ENCODE results near the gene CGREF1.

Gene CGREF1

DNA sequence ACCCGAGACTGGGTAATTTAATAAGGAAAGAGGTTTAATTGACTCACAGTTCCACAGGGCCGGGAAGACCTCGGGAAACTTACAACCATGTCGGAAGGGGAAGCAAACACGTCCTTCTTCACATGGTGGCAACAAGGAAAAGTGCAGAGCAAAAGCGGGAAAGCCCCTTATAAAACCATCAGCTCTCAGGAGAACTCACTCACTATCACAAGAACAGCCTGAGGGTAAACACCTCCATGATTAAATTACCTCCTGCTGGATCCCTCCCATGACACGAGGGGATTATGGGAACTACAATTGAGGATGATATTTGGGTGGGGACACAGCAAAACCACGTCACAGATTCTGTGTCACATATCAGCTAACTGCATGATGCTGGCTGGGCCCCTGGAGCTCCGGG is 41.3 kb upstream of the CGREF1 start:
- H3K27me3 ChIP-seq (ENCODE audit: insufficient read depth, low read length, poor library complexity), result peaks cover 3% of the 10 kb centered on the region
- no peaks in the 10 kb centered on the region for H4K20me1 ChIP-seq (ENCODE audit: insufficient read depth, low read length)
- ATAC-seq (ENCODE audit: insufficient read depth, low read depth), result no peak
- DNase-seq, result no peak
- H3K36me3 ChIP-seq (ENCODE audit: insufficient read depth, low read length), result no peaks in the 10 kb centered on the region
- no peak overlapping the region for H3K4me2 ChIP-seq (ENCODE audit: insufficient read depth, low read length)
- no peak overlapping the region for H3K27ac ChIP-seq (ENCODE audit: low read length)
- no peaks in the 10 kb centered on the region for H3K4me1 ChIP-seq (ENCODE audit: insufficient read depth, low read length)
- no peak overlapping the region for H2AFZ ChIP-seq (ENCODE audit: low read depth, low read length)
- H3K4me3 ChIP-seq (ENCODE audit: low read depth in 1 of 2, low read length in 2 of 2), result no peak overlapping the region
- no peak for TF ChIP-seq EZH2 (IDR thresholded peaks at IDR 0.05; ENCODE audit: borderline replicate concordance, low read depth, low read length, severe bottlenecking)
- TF ChIP-seq, protein P1, sequence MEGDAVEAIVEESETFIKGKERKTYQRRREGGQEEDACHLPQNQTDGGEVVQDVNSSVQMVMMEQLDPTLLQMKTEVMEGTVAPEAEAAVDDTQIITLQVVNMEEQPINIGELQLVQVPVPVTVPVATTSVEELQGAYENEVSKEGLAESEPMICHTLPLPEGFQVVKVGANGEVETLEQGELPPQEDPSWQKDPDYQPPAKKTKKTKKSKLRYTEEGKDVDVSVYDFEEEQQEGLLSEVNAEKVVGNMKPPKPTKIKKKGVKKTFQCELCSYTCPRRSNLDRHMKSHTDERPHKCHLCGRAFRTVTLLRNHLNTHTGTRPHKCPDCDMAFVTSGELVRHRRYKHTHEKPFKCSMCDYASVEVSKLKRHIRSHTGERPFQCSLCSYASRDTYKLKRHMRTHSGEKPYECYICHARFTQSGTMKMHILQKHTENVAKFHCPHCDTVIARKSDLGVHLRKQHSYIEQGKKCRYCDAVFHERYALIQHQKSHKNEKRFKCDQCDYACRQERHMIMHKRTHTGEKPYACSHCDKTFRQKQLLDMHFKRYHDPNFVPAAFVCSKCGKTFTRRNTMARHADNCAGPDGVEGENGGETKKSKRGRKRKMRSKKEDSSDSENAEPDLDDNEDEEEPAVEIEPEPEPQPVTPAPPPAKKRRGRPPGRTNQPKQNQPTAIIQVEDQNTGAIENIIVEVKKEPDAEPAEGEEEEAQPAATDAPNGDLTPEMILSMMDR (IDR thresholded peaks at IDR 0.05; ENCODE audit: borderline replicate concordance, extremely low read depth, low read length, poor library complexity, severe bottlenecking), result no peak
- H3K9ac ChIP-seq (ENCODE audit: low read depth, low read length), result no peak overlapping the region
- no peaks in the 10 kb centered on the region for H3K9me3 ChIP-seq (ENCODE audit: insufficient read depth, low read length, severe bottlenecking)
- H3K79me2 ChIP-seq (ENCODE audit: insufficient read depth, low read length), result no peaks in the 10 kb centered on the region

DNA sequence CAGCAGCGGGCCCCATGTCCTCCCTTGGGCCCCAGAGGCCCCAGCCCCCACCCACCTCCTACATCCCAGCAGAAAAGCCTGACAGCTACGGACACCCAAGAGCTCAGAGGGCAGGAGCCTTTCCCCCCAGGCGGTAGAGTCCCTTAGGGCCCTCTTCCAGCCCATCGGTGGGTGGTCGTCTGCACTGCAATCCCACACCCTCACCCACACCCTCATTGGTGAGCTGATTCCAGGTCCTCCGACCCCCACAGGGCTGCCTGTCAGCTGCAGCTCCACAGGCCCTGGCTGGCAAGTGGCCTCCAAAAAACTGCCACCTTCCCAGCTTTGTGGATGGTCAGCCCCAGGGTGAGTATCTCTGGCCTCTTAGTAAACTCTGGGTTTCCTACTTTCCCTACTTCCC is 40.3 kb upstream of the CGREF1 start:
- H3K27ac ChIP-seq (ENCODE audit: low read length), result no peak overlapping the region
- H3K9ac ChIP-seq (ENCODE audit: low read depth, low read length), result no peak overlapping the region
- ATAC-seq (ENCODE audit: insufficient read depth, low read depth) (no peak), DNase-seq (no peak)
- H3K36me3 ChIP-seq (ENCODE audit: insufficient read depth, low read length), result no peaks in the 10 kb centered on the region
- no peak overlapping the region for H2AFZ ChIP-seq (ENCODE audit: low read depth, low read length)
- H4K20me1 ChIP-seq (ENCODE audit: insufficient read depth, low read length), result no peaks in the 10 kb centered on the region
- H3K4me3 ChIP-seq (ENCODE audit: low read depth in 1 of 2, low read length in 2 of 2), result no peak overlapping the region
- H3K9me3 ChIP-seq (ENCODE audit: insufficient read depth, low read length, severe bottlenecking), result no peaks in the 10 kb centered on the region
- H3K27me3 ChIP-seq (ENCODE audit: insufficient read depth, low read length, poor library complexity), result peaks cover 3% of the 10 kb centered on the region
- no peaks in the 10 kb centered on the region for H3K79me2 ChIP-seq (ENCODE audit: insufficient read depth, low read length)
- no peaks in the 10 kb centered on the region for H3K4me1 ChIP-seq (ENCODE audit: insufficient read depth, low read length)
- no peak overlapping the region for H3K4me2 ChIP-seq (ENCODE audit: insufficient read depth, low read length)
- no peak for TF ChIP-seq EZH2 (IDR thresholded peaks at IDR 0.05; ENCODE audit: borderline replicate concordance, low read depth, low read length, severe bottlenecking)
- TF ChIP-seq, protein P1 (IDR thresholded peaks at IDR 0.05; ENCODE audit: borderline replicate concordance, extremely low read depth, low read length, poor library complexity, severe bottlenecking), result no peak

DNA sequence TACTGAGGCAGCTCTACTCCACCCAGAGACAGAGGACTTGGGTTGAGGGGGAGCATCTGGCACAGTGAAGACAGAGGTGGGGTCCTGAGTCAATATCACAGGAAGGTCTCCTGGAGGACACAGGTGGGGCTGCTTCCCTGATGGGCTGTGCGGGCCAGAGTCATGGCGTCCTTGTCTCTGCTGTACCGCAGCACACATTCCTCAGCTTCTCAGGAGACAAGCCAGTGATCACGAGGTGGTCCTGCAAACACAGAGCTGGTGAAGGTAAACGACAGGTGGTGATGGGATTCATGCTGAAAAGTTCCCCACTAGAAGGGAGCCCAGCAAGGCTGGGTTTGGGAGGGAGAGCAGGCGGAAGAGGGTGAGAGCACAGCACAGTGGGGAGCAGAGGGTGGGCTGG is 39.5 kb upstream of the CGREF1 start:
- DNase-seq (no peak), ATAC-seq (ENCODE audit: insufficient read depth, low read depth) (no peak)
- no peak overlapping the region for H3K9ac ChIP-seq (ENCODE audit: low read depth, low read length)
- no peaks in the 10 kb centered on the region for H4K20me1 ChIP-seq (ENCODE audit: insufficient read depth, low read length)
- H3K36me3 ChIP-seq (ENCODE audit: insufficient read depth, low read length), result no peaks in the 10 kb centered on the region
- no peaks in the 10 kb centered on the region for H3K79me2 ChIP-seq (ENCODE audit: insufficient read depth, low read length)
- no peaks in the 10 kb centered on the region for H3K4me1 ChIP-seq (ENCODE audit: insufficient read depth, low read length)
- peaks cover 3% of the 10 kb centered on the region for H3K27me3 ChIP-seq (ENCODE audit: insufficient read depth, low read length, poor library complexity)
- H3K4me2 ChIP-seq (ENCODE audit: insufficient read depth, low read length), result no peak overlapping the region
- TF ChIP-seq, protein P1 (IDR thresholded peaks at IDR 0.05; ENCODE audit: borderline replicate concordance, extremely low read depth, low read length, poor library complexity, severe bottlenecking), result no peak
- TF ChIP-seq EZH2 (IDR thresholded peaks at IDR 0.05; ENCODE audit: borderline replicate concordance, low read depth, low read length, severe bottlenecking), result no peak
- H3K4me3 ChIP-seq (ENCODE audit: low read depth in 1 of 2, low read length in 2 of 2), result no peak overlapping the region
- no peak overlapping the region for H3K27ac ChIP-seq (ENCODE audit: low read length)
- no peaks in the 10 kb centered on the region for H3K9me3 ChIP-seq (ENCODE audit: insufficient read depth, low read length, severe bottlenecking)
- no peak overlapping the region for H2AFZ ChIP-seq (ENCODE audit: low read depth, low read length)

DNA sequence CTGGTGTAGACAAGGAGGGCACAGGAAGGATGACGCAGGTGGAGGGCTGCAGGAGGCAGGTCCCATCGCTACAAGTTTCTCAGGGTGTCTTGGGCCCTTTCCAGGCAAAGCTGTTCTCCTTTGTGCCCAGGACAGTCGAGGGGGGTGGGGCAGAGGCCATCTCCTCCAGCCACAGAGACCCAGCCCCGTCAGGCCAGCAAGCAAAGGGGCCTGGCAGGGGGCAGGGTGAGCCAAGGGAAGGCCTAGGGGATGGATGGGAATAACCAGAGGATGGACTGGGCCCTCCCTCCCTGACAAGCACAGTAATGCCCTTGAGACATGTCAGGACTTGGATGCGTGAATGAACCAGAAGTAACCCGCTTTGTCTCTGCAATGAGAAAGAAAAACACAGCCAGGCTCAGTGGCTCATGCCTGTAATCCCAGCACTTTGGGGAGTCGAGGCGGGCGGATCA is 36.2 kb upstream of the CGREF1 start:
- no peaks in the 10 kb centered on the region for H3K9me3 ChIP-seq (ENCODE audit: insufficient read depth, low read length, severe bottlenecking)
- ATAC-seq (ENCODE audit: insufficient read depth, low read depth) (no peak), DNase-seq (no peak)
- no peaks in the 10 kb centered on the region for H3K79me2 ChIP-seq (ENCODE audit: insufficient read depth, low read length)
- no peaks in the 10 kb centered on the region for H4K20me1 ChIP-seq (ENCODE audit: insufficient read depth, low read length)
- H3K27ac ChIP-seq (ENCODE audit: low read length), result no peak overlapping the region
- H3K4me2 ChIP-seq (ENCODE audit: insufficient read depth, low read length), result no peak overlapping the region
- H3K27me3 ChIP-seq (ENCODE audit: insufficient read depth, low read length, poor library complexity), result peaks cover 5% of the 10 kb centered on the region
- TF ChIP-seq EZH2 (IDR thresholded peaks at IDR 0.05; ENCODE audit: borderline replicate concordance, low read depth, low read length, severe bottlenecking), result no peak
- TF ChIP-seq, protein P1 (IDR thresholded peaks at IDR 0.05; ENCODE audit: borderline replicate concordance, extremely low read depth, low read length, poor library complexity, severe bottlenecking), result no peak
- H3K4me3 ChIP-seq (ENCODE audit: low read depth in 1 of 2, low read length in 2 of 2), result no peak overlapping the region
- no peaks in the 10 kb centered on the region for H3K36me3 ChIP-seq (ENCODE audit: insufficient read depth, low read length)
- no peaks in the 10 kb centered on the region for H3K4me1 ChIP-seq (ENCODE audit: insufficient read depth, low read length)
- no peak overlapping the region for H2AFZ ChIP-seq (ENCODE audit: low read depth, low read length)
- no peak overlapping the region for H3K9ac ChIP-seq (ENCODE audit: low read depth, low read length)

Data from DND-41 (cell line).